GM12875 (cell line): Measurements from ENCODE around the gene KCND2.

Source experiments
- H3K4me3 ChIP-seq: one replicate; pipeline ENCODE4 v1.5.1; 2011; ENCODE audit warnings: low read depth, low read length, control low read depth
- CTCF ChIP-seq: IDR thresholded peaks from 2 replicates; pipeline ENCODE4 v1.5.1; 2011; ENCODE audit warnings: low read depth, mild to moderate bottlenecking, control low read depth, inconsistent platforms, low read length, moderate library complexity, borderline replicate concordance; ENCODE audit not compliant: insufficient read depth

Gene KCND2

GRCh38 chr7:120658516-120658915 is 385.5 kb downstream of the KCND2 start:
- no peak overlapping the region for H3K4me3 ChIP-seq
- no peak for TF ChIP-seq CTCF

GRCh38 chr7:120662291-120662690 is 389.3 kb downstream of the KCND2 start:
- H3K4me3 ChIP-seq: no peak overlapping the region
- no peak for TF ChIP-seq CTCF

- no peak for TF ChIP-seq CTCF
- H3K4me3 ChIP-seq: no peak overlapping the region
Observed at GRCh38 chr7:120665068-120665467, 392.1 kb downstream of the KCND2 start.

GRCh38 chr7:120675076-120675475 is 402.1 kb downstream of the KCND2 start:
- no peak overlapping the region for H3K4me3 ChIP-seq
- no peak for TF ChIP-seq CTCF

GRCh38 chr7:120677535-120677934 is 404.6 kb downstream of the KCND2 start:
- H3K4me3 ChIP-seq: no peak overlapping the region
- TF ChIP-seq CTCF: no peak

- no peak for TF ChIP-seq CTCF
- H3K4me3 ChIP-seq: no peak overlapping the region
Observed at GRCh38 chr7:120680985-120681384, 408.0 kb downstream of the KCND2 start.

- no peak overlapping the region for H3K4me3 ChIP-seq
- TF ChIP-seq CTCF: no peak
Observed at GRCh38 chr7:120684463-120684862, 411.5 kb downstream of the KCND2 start.
